ENCODE measurements around the gene SLC22A23. TPM values are rescaled to one million over a fixed set of nuclear protein-coding genes. Genes with fewer than 3 reads are reported as not detected.

The SLC22A23 gene
- total and polyA plus RNA-seq, 2 experiments from 2014 or later: 6.1 to 38.3 TPM

GRCh38 chr6:3260772-3261517, 195.9 kb downstream of the SLC22A23 start:
- H3K27me3 Mint-ChIP-seq (ENCODE audit: insufficient read depth, low read depth, poor library complexity): peaks cover 14% of the 10 kb centered on the region
- peaks cover 67% of the 10 kb centered on the region for H3K79me2 ChIP-seq (replicated peaks; ENCODE audit: insufficient read depth)
- peaks cover 21% of the 10 kb centered on the region for H4K20me1 ChIP-seq (replicated peaks; ENCODE audit: insufficient read depth)
- H3K4me1 ChIP-seq (ENCODE audit: insufficient read depth): peaks cover 21% of the 10 kb centered on the region
- H3K4me1 Mint-ChIP-seq: peaks cover 27% of the 10 kb centered on the region
- ATAC-seq (no peak), DNase-seq (ENCODE audit: low spot score) (no peak)
- H3K27me3 ChIP-seq (ENCODE audit: insufficient read depth): no peaks in the 10 kb centered on the region
- 0 out of 2 replicates have a peak, but pooled peaks cover 3% of the 10 kb centered on the region for H3F3A ChIP-seq (replicated peaks; ENCODE audit: low read depth)
- peaks cover 34% of the 10 kb centered on the region for H3K36me3 Mint-ChIP-seq (ENCODE audit: low read depth)
- no peak overlapping the region for H2AFZ ChIP-seq
- H3K36me3 ChIP-seq (ENCODE audit: insufficient read depth): no peaks in the 10 kb centered on the region; the same call in 1 of the 2 replicates
- peak overlapping the region; percentile 39; the same call in 1 of the 2 replicates for H3K4me3 ChIP-seq
- peak overlapping the region; percentile 99 for H3K4me3 Mint-ChIP-seq
- no peaks in the 10 kb centered on the region for H3K9me2 ChIP-seq (ENCODE audit: insufficient read depth)
- TF ChIP-seq ETS1 (IDR thresholded peaks at IDR 0.05) (no peak), NANOG (IDR thresholded peaks at IDR 0.05; ENCODE audit: borderline replicate concordance) (no peak), ZNF462 (CRISPR knock-in tag; IDR thresholded peaks at IDR 0.05) (no peak), POLR2AphosphoS5 (IDR thresholded peaks at IDR 0.05; ENCODE audit: low read depth) (no peak), ZNF114 (CRISPR knock-in tag; IDR thresholded peaks at IDR 0.05) (no peak), STAT1 (IDR thresholded peaks at IDR 0.05; ENCODE audit: unreplicated experiment) (no peak), EZH2phosphoT487 (IDR thresholded peaks at IDR 0.05; ENCODE audit: unreplicated experiment) (no peak), REST (IDR thresholded peaks at IDR 0.05; ENCODE audit: unreplicated experiment) (no peak), JUNB (IDR thresholded peaks at IDR 0.05; ENCODE audit: unreplicated experiment) (no peak), EZH2 (IDR thresholded peaks at IDR 0.05; ENCODE audit: low read depth, unreplicated experiment) (no peak), ZNF331 (CRISPR knock-in tag; IDR thresholded peaks at IDR 0.05; ENCODE audit: low read depth) (no peak), CREB1 (CRISPR knock-in tag; IDR thresholded peaks at IDR 0.05; ENCODE audit: low read depth) (no peak), CTCF (conservative IDR thresholded peaks at IDR 0.05; ENCODE audit: low read depth in 2 of 2) (no peak)
- H3K9me3 Mint-ChIP-seq: no peaks in the 10 kb centered on the region
- peak overlapping the region; percentile 72 for H3K4me2 ChIP-seq
- no peak overlapping the region for H3K27ac ChIP-seq (ENCODE audit: low read depth)
- peak overlapping the region; percentile 74 for H3K27ac Mint-ChIP-seq
